HepG2 (cell line): Measurements from ENCODE around the gene TRIM23. TPM values are rescaled to one million over a fixed set of nuclear protein-coding genes. Genes with fewer than 3 reads are reported as not detected.

Experiments used
- BCL6 ChIP-seq: IDR thresholded peaks from 2 replicates; pipeline ENCODE4 v1.6.1; 2016; ENCODE audit warnings: missing genetic modification reagents, missing compliant biosample characterization
- EHMT2 ChIP-seq: fragments of 200-600 bp; sonication (generic); IDR thresholded peaks from 2 replicates; pipeline ENCODE4 v1.7.0; 2017; ENCODE audit warnings: antibody characterized with exemption, low read depth, low read length, borderline replicate concordance
- ESRRA ChIP-seq: sonication (generic); formaldehyde crosslinking; IDR thresholded peaks from 2 replicates; pipeline ENCODE4 v1.5.1; 2020; ENCODE audit warnings: mild to moderate bottlenecking, low read depth, missing genetic modification reagents
- GPN1 ChIP-seq: sonication (generic); formaldehyde crosslinking; IDR thresholded peaks from 2 replicates; pipeline ENCODE4 v1.5.1; 2020; ENCODE audit warnings: missing genetic modification reagents, borderline replicate concordance
- MBD4 ChIP-seq: IDR thresholded peaks from 2 replicates; pipeline ENCODE4 v1.6.1; 2012; ENCODE audit warnings: low read length, inconsistent platforms, borderline replicate concordance
- NCOA1 ChIP-seq: sonication (generic); formaldehyde crosslinking; IDR thresholded peaks from 2 replicates; pipeline ENCODE4 v1.9.0; 2021; ENCODE audit warnings: missing genetic modification reagents
- NR2C2 ChIP-seq: sonication (generic); formaldehyde crosslinking; IDR thresholded peaks from 2 replicates; pipeline ENCODE4 v1.4.0; 2020; ENCODE audit warnings: missing genetic modification reagents, mild to moderate bottlenecking, moderate library complexity, borderline replicate concordance
- PPARG ChIP-seq: conservative IDR thresholded peaks from 2 replicates; pipeline ENCODE4 v1.6.1; 2016; ENCODE audit warnings: missing biosample characterization, missing genetic modification reagents
- SIX4 ChIP-seq: sonication (generic); formaldehyde crosslinking; IDR thresholded peaks from 2 replicates; pipeline ENCODE4 v1.4.0; 2020; ENCODE audit warnings: missing genetic modification reagents
- STAT5B ChIP-seq: sonication (generic); formaldehyde crosslinking; IDR thresholded peaks from 2 replicates; pipeline ENCODE4 v1.4.0; 2020; ENCODE audit warnings: missing genetic modification reagents
- TBP ChIP-seq: sonication (generic); formaldehyde crosslinking; IDR thresholded peaks from 2 replicates; pipeline ENCODE4 v1.5.0; 2020; ENCODE audit warnings: missing genetic modification reagents
- THAP7 ChIP-seq: sonication (generic); formaldehyde crosslinking; IDR thresholded peaks from 2 replicates; pipeline ENCODE4 v1.8.1; 2023; ENCODE audit warnings: mild to moderate bottlenecking, missing genetic modification reagents
- YY1 ChIP-seq: IDR thresholded peaks from 2 replicates; pipeline ENCODE4 v1.6.1; 2011; ENCODE audit warnings: low read length, low read depth, moderate library complexity, mild to moderate bottlenecking; ENCODE audit not compliant: insufficient read depth, insufficient replicate concordance
- ZNF124 ChIP-seq: sonication (generic); formaldehyde crosslinking; IDR thresholded peaks from 2 replicates; pipeline ENCODE4 v1.4.0; 2020; ENCODE audit warnings: missing genetic modification reagents
- ZNF180 ChIP-seq: sonication (generic); formaldehyde crosslinking; IDR thresholded peaks from 2 replicates; pipeline ENCODE4 v1.4.0; 2020; ENCODE audit warnings: low read depth, missing genetic modification reagents, borderline replicate concordance
- ZNF552 ChIP-seq: sonication (generic); formaldehyde crosslinking; IDR thresholded peaks from 2 replicates; pipeline ENCODE4 v1.9.0; 2022; ENCODE audit warnings: missing genetic modification reagents, mild to moderate bottlenecking, borderline replicate concordance
- ZNF572 ChIP-seq: sonication (generic); formaldehyde crosslinking; IDR thresholded peaks from 2 replicates; pipeline ENCODE4 v1.5.1; 2020; ENCODE audit warnings: mild to moderate bottlenecking, missing genetic modification reagents
- ZNF780A ChIP-seq: sonication (generic); formaldehyde crosslinking; IDR thresholded peaks from 2 replicates; pipeline ENCODE4 v1.8.0; 2022; ENCODE audit warnings: mild to moderate bottlenecking, missing genetic modification reagents, moderate library complexity
- ZNF839 ChIP-seq: sonication (generic); formaldehyde crosslinking; IDR thresholded peaks from 2 replicates; pipeline ENCODE4 v1.4.0; 2020; ENCODE audit warnings: missing genetic modification reagents, mild to moderate bottlenecking, borderline replicate concordance
- polyA plus RNA-seq, 8 experiments: library from polyadenylated mRNA; depleted of rRNA in 3 of 8; stranded (reverse) in 7 of 8; unstranded in 1 of 8; fragments of >200 nt; fragmentation: Illumina TruSeq in 4 of 8; extraction: Trizol in 4 of 8; gene quantifications; 2 replicates each; pipeline versions ENCODE4 v1.2.1 to v1.2.3, GENCODE V29; 2011 to 2016; ENCODE audit warnings: low read depth in 4 of 8, missing spikeins in 1 of 8, mixed read lengths in 1 of 8; ENCODE audit not compliant: insufficient read depth in 1 of 8
- total RNA-seq, 5 experiments: library from RNA; depleted of rRNA; stranded (reverse); fragments of >200 nt; fragmentation: Illumina TruSeq; extraction: Trizol; gene quantifications; 2 replicates each; pipeline ENCODE4 v1.2.3, GENCODE V29; 2016; ENCODE audit warnings: low read depth in 1 of 5
- TF ChIP-seq, protein P1 (sequence below): IDR thresholded peaks from 2 replicates; pipeline ENCODE4 v1.6.1; 2012; ENCODE audit warnings: low read length, improper control_type of control experiment

Gene TRIM23
- total and polyA plus RNA-seq, 2 of the 13 experiments (the other 11 are each of a cell fraction or from before 2014, with no cell fraction given): 4.6 to 11.4 TPM

DNA sequence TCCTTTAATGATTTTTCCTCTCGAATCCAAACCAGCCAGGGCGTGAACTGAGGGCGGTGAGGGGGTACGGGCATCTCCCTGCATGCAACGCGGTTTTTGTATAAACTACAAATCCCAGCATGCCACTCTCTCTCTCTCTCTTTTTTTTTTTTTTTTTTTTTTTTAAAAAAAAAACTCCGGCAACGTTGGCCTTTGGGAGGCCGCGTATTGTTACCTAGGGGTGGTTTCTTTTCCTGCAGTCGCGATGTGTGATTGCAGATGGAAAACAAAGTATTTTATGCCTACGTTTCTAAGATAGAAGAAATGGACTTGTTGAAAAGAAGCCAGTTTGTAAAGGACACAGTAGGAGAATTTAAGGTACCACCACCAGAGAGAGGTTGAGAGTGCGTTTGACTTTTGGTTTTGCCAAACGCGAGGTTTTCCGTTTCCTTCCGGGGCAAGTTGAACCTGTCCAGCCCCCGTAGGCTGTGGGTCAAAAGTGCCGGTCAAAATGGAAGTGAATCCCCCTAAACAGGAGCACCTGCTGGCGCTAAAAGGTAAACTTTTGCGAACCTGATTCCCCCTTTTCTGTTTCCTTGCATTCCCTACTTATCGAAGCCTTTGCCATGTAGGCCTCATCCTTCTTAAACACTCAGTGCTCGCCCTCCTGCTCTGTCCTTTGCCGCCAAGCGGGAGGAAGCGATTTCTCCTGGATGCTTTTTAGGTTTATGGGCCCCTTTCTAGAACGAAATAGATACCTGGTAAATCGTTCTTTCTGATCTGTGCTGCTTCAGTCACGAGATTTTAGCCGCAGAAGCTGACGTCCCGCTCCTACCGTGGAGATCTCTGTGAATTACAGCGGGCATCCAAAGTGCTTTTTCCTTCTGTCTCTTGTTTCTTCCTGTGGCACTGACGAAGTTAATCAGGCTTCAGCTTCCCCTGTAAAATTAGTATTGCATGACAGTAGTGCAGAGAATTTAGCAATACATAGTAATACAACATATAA is 730 bp upstream of the TRIM23 start, which contains the start of the genes SHLD3 and TRAPPC13 (continued):
- no peak for TF ChIP-seq THAP7 (CRISPR knock-in tag)
- no peak for TF ChIP-seq ZNF839 (CRISPR knock-in tag)
- no peak for TF ChIP-seq ZNF552 (CRISPR knock-in tag)
- TF ChIP-seq ZNF572 (CRISPR knock-in tag): no peak
- TF ChIP-seq MBD4: no peak
- TF ChIP-seq EHMT2: peak; percentile 34; the same call in 1 of the 2 replicates
- no peak for TF ChIP-seq NCOA1 (CRISPR knock-in tag)
- no peak for TF ChIP-seq ESRRA (CRISPR knock-in tag)
- TF ChIP-seq, protein P1, sequence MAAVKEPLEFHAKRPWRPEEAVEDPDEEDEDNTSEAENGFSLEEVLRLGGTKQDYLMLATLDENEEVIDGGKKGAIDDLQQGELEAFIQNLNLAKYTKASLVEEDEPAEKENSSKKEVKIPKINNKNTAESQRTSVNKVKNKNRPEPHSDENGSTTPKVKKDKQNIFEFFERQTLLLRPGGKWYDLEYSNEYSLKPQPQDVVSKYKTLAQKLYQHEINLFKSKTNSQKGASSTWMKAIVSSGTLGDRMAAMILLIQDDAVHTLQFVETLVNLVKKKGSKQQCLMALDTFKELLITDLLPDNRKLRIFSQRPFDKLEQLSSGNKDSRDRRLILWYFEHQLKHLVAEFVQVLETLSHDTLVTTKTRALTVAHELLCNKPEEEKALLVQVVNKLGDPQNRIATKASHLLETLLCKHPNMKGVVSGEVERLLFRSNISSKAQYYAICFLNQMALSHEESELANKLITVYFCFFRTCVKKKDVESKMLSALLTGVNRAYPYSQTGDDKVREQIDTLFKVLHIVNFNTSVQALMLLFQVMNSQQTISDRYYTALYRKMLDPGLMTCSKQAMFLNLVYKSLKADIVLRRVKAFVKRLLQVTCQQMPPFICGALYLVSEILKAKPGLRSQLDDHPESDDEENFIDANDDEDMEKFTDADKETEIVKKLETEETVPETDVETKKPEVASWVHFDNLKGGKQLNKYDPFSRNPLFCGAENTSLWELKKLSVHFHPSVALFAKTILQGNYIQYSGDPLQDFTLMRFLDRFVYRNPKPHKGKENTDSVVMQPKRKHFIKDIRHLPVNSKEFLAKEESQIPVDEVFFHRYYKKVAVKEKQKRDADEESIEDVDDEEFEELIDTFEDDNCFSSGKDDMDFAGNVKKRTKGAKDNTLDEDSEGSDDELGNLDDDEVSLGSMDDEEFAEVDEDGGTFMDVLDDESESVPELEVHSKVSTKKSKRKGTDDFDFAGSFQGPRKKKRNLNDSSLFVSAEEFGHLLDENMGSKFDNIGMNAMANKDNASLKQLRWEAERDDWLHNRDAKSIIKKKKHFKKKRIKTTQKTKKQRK: no peak
- TF ChIP-seq SIX4: no peak
- TF ChIP-seq PPARG (CRISPR knock-in tag): no peak
- TF ChIP-seq ZNF124: no peak
- TF ChIP-seq ZNF180 (CRISPR knock-in tag): no peak
- no peak for TF ChIP-seq STAT5B
- TF ChIP-seq NR2C2: peak; percentile 99
- no peak for TF ChIP-seq ZNF780A
- no peak for TF ChIP-seq TBP (CRISPR knock-in tag)
- no peak for TF ChIP-seq BCL6 (CRISPR knock-in tag)
- no peak for TF ChIP-seq GPN1 (CRISPR knock-in tag)
- peak; percentile 82 for TF ChIP-seq YY1
